Measurements from ENCODE around the gene PSD4.

The PSD4 gene

DNA sequence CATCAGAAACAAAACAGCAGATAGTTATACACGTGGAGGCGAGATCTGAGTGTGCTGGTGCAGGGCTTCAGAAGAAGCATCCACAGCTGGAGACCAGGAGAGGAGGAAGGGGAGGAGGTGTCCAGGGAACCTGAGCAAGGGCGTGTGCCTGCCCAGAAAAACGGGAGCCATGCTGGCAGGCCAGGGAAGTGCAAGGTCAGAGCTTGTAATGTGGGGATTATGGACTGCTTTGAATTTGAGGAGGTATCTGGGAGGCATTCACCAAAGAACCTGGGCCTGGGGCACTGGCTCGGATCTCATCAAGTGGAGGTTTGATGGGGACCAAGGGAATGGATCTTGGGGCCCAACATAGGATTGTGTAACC is 12.6 kb downstream of the PSD4 start:
- DNase-seq: no peak

DNA sequence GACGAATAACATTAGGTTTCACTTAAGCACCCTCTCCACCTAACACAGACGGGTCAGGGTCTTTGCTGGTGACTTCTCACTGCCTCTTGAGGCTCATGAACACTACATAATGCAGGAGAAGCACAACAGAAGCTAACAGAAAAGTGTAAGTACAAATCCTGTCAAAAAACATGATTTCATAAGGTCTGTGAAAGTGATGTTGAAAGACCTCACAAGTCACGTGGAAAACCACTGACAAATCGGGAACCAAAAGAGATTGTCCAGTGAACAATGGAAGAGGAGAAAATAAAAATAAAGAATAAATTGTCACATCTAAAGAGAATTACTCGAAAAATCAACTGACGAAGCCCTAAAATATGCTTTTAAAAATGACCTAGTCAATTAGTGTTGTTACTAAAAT is 14.0 kb downstream of the PSD4 start:
- no peak for DNase-seq

DNA sequence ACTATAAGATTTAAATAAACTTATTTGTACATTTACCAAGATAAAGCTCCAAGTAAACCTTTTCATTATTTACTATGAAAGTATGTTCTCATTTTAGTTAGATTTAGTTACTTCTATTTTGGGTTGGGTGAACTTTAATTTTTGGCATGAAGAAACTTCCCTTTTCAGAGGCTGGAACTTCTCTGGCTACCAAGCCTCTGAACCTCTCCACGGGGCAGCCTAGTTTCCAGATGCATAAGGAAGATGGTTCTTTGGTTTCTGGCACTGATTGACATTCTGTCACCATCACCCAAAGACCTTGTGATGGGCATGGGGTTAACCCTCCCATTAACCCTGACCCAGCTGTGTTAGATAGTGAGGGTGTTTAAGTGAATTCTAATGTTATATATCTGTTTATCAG is 17.1 kb downstream of the PSD4 start:
- DNase-seq: no peak

DNA sequence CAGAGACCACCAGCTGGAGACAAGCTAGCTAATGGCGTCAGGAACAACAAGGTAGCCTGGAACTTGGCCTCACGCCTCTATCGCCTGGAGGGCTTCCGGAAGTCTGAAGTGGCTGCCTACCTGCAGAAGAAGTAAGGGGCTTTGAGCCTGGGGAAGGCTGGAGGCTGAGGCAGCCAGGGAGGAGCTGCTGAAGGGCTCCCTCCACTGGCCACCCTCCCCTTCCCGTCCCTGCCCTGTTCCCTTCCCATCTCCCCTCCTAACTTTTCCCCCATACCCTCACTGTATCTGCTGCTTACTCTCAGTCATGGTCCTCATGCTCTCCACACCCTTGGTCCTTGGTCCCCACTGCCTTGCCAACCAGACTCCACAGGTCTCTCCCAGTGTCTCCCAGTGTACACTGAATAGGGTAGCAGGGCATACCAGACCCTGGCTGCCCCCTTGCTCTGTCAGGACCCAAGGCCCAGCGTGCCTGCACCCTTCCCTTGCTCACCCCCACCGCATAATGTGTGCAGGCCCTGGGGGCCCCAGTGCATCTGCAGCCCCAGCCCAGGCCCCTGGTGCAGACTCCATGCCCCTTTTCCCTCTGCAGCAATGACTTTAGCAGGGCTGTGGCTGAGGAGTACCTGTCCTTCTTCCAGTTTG is 18.8 kb downstream of the PSD4 start:
- DNase-seq: no peak

DNA sequence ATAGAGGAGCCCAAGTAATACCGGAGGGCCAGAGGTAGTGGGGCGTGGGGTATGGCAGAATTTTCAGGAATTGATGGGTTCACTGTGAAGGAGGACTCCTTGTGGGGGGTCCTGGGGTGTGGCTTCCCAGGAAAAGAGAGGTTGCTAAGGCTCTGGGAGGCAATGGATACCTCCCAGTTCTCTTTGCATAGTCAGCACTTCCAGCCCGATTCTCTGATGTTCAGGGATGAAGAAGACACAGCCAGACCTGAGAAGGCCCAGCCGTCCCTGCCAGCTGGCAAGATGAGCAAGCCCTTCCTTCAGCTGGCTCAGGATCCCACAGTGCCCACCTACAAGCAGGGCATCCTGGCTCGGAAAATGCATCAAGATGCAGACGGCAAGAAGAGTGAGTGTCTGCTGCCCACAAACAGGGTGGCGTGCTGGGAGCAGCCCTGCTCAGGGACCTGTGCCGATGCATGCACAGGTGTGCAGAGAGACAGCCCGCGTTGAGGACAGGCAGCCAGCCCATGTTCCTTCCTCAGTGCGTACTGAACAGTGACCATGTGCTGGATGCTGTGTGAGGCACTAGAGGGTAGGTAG is 22.2 kb downstream of the PSD4 start:
- no peak for DNase-seq

DNA sequence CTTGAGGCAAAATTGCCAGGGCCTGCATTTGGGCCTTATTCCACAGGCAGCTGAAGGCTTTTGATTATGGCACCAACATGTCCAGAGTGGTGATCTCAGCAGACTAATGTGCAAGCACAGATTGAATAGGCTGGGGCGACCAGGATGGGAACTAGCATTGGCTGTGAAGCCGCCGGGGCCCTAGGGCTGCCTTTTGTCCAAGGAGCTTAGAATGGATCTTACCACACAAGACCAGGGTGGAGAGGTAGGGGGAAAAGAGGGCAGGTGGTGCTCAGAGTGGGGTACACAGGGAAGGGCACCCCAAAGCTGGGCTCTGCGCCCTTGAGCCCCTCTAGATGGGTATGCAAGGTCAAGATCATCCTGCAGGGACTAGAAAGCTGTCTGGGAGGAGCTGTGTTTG is 23.1 kb downstream of the PSD4 start:
- DNase-seq: no peak

DNA sequence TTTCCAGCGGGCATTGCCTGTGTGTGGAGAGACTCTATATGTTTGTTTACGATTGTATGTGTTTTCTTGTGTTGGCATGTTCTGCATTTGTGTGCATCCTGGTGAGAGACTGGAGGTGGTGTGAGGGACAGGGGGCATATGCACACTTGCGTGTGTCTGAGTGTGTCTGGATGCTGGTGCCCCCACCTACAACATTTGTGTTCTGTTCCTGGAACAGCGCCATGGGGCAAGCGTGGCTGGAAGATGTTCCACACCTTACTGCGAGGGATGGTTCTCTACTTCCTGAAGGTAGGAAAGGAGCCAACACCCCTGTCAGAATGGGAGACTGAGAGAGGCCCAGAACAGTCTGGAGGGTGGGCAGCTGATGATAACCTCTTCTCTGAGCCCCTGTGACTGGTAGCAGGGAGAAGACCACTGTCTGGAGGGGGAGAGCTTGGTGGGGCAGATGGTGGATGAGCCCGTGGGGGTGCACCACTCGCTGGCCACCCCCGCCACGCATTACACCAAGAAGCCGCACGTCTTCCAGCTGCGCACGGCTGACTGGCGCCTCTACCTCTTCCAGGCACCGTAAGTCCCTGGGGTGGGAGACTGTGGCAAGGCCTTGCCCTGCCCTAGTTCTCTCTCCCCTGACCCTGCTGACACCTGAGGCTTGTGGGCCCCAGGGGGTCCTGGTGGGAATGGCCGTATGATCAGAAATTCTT is 23.7 kb downstream of the PSD4 start:
- no peak for DNase-seq

DNA sequence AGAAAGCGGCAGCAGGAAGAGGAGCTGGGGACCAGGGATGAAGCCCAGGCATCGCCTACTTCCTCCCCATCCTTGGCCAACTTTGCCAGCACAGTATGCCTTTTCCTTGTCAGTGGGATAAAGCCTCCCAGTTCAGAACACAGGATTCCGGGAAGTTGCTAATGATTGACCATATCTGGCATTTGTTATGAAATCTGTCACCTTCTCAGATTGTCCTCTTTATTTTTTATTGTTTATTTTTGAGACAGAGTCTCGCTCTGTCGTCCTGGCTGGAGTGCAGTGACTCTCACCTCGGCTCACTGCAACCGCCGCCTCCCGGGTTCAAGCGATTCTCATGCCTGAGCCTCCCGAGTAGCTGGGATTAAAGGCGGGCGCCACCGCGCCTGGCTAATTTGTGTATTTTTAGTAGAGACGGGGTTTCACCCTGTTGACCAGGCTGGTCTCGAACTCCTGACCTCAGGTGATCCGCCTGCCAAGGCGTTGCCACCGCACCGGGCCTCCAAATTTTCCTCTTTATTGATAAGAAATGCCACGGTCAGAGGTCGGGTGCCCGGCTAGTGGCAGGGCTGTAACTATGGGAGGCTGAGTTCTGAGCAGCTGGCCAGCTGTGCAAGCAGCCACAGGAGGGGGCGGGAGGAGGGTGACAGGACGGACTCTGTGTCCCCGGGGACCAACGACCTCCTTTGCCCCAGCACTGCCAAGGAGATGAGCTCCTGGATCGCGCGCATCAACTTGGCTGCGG is 24.4 kb downstream of the PSD4 start:
- DNase-seq: no peak

DNA sequence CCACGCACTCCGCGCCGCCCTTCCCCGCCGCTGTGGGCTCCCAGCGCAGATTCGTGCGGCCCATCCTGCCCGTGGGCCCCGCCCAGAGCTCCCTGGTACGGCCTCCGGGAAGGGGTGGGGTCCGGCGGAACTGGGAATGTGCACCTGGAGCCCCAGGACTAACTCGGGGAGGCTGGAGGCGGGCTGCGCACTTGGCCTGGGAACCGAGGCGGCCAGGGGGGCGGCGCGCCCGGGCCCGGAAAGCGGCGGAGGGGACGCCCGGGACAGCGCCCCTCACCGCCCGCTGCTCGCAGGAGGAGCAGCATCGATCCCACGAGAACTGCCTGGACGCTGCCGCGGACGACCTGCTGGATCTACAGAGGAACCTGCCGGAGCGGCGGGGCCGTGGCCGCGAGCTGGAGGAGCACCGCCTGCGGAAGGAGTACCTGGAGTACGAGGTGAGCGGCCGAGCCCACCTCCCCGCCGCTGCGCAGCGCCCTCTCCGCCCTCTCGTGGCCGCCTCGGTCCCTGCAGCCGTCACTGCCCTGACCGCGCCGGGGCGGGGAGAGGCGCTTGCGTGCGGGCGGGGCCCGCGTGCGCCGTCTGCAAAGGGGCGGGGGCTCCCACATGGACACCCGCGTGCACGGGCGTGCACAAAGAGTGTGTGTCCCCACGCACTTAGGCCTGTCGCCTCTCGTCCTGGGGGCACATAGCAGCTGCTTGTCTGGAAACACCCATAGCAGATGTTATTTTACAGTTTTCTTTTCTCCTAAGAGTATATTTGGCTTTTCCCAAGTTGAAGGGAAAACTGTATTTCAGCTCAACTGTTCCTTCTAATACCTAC is 25.2 kb downstream of the PSD4 start:
- peak; percentile 48 for DNase-seq

DNA sequence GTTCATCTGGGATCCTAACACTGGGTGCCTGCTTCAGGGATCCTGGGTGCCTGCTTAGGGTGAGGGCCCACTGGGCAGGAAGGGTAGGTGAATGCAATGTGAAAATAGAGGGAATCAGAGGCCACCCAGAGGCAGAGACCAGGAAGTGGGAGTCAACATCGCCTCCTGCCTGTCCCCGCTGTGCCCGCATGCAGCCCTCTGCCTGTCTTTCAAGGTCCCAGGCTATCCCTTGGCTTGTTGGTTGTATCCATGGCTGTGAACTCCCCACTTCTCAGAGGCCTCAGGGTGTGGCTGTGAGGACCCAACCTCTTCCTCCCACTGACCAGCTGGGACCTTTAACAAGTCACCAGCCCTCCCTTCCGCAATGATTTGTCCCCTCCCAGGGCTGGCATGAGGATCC is 26.5 kb downstream of the PSD4 start:
- DNase-seq: no peak

DNA sequence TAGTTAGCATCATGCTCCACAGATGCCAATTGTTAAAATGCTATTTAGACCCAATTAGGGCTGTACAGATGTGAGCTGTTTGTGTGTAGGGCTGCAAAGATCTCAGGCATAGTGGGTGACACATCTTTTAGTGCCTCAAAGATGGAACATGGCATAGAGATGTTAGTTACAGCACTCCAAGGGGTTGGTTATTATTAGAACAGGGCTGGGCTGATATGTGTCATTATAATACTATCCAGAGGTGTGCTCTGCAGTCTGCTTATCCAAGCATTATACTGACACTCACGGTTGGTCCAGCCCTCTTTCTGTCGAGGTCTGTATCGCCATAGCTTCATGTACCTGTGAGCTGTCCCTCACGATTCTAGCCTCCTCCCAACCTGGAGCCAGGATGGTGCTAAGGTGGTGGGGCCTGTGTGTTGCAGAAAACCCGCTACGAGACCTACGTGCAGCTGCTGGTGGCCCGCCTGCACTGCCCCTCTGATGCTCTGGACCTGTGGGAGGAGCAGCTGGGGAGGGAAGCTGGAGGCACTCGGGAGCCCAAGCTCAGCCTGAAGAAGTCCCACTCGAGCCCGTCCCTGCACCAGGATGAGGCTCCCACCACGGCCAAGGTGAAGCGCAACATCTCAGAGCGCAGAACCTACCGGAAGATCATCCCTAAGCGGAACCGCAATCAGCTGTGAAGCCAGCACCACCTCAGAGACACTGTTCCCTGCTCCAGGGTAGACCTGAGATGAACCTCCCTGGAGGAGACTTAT is 27.1 kb downstream of the PSD4 start:
- DNase-seq: no peak

DNA sequence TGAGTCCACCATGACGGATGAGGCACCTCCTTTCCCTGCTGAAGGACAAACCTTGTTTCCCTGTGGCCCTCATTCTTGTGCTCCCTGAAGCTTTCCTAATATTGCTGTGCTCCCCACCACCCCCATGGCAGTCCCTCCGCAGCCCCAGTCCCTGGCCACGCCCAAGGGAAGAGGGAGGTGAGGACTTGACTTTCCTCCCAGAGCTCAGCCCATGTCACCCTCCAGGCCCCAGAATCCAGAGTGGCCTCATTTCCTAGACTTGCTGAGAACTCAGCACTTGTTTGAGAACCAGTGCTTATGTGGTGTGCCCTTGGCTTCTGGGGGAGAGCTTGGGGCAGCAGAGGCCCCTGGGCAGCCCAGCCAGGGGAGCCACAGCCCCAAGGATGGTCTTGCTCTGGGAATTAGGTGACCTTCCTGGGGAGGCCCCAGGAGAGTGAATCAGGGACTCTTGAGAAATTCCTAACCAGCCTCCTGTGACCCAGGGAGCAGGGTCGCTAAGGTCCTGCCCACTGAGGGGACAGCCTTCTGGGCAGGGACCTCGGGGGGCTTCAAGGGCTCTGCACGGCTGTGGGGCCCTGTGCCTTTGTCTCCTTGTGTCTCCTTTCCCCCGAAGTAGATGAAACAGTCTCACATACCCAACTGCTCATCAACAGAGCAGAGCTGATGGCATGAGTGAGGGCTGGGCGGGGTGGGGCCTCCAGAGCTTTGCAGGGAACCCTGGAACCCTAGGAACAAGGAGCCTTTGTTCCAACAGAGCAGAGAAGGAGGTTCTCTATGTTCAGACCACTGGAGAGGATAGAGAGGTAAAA is 27.9 kb downstream of the PSD4 start:
- DNase-seq: no peak

DNA sequence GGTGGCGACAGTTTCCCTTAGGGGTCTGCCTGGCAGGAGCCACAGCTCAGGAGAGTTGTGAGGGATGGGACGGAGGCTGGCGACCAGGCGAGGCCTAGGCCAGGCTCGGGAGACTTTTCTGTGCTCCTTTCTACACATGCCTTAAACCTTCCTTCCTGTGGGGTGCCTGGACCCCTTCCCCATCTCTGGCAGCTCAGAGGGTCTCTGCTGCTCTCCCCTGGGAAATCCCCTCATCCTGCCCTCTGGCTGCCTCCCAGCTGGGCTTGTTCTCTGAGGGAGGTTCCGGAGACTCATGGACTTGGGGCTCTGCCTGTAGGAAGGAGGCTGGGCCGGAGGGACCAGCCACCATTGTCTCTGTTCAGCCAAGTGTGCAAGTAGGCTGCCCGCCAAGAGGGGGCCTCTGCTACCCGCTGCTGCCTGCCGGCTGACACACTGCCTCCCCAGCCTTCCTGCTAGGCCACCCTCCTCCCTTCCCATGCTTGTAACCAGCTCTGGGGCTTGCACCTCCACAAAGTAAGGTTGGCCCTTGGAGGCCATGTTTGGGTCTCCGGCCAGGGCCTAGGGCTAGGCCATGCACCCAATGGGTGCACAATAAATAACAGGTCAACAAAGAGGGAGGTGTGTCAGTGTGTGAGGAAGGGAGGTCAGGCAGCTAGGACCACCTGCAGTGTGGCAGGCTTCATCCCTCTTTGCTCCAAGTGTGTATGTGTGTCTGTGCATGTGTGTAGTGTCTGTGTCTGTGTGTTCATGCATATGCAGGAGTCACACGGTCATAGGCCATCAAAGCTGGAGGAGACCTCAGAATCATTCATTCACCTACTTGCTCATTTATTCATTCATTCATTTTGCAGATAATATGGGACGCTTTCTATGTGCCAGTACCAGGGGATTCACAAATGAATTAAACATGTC is 28.8 kb downstream of the PSD4 start:
- DNase-seq: peak; percentile 20

DNA sequence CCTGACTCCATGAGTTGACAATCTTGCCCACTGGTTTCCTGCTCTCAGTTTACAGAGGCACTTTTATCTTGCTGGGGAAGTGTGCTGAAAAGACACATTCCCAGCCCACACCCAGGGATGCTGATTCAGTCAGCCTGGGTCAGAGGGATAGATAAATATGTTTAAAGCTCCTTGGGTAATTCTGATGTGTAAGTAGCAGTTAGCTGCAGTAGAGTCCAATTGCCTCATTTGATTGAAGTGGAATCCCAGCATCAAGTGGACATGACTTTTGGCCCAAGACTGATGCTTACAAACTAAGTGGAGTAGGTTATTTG is 29.4 kb downstream of the PSD4 start:
- no peak for DNase-seq

DNA sequence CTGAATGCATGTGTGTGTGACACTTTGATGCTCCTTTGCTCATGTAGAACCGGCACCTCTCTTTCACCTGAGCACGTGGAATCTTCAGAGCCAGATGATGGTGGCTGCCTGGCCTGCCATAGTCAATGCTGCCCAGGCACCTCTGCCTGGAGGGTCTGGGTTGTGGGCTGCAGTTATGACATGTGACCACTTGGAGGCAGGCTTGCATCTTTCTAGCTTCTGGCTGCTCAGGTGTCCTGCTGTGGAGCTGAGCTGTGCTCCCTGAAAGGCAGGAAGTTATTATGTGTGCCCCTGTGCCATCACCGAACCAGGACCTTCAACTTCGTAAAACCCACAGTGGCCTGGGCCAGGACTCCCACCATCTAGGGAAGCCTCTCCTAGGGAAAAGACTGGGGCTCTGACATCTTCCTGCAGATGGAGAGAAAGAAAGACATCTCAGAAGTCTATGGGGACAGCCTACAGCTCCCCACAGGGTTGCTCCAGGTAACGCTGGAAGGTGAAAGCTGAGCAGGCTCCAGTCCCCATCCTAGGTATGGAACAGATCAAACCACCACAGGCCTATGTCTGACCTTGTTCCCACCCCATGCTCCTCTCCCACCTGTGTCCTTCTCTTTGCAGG is 30.2 kb downstream of the PSD4 start:
- peak; percentile 45 for DNase-seq

DNA sequence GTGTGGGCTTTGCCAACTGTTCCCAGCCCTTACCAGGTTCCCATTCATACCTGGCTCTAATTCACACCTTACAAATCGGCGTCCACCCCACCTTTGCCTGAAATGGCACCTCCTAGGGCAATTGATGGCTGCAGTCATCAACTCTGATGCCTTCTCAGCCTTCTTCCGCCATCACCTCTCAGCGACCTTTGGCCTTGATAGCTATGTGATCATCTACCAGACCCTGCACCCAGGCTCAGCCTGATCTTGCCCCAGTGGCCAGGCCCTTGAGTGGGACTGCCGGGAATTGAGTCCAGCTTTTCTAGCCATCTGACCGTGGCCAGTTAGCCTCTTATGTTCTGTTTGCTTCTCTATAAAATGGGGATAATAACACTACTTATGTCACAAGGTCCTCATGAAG is 32.5 kb downstream of the PSD4 start:
- no peak for DNase-seq

DNA sequence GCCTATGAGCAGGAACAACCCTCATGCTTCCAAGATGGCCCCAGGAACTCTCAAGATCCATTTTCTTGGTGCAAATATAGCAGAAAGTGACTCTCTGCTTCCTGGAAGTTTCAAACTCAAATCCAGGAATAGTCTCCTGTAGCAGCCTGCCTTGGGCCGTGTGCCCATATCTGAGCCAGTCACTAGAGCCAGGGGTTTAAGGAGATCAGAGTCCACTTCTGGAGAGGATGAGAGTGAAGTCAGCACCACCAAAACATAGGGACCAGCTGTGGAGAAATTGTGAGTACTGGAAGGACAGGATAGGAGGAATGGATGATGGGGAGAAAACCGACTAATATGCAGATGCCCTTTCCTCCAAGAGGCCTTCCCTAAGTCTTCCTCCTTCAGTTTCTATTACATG is 33.2 kb downstream of the PSD4 start:
- DNase-seq: no peak

DNA sequence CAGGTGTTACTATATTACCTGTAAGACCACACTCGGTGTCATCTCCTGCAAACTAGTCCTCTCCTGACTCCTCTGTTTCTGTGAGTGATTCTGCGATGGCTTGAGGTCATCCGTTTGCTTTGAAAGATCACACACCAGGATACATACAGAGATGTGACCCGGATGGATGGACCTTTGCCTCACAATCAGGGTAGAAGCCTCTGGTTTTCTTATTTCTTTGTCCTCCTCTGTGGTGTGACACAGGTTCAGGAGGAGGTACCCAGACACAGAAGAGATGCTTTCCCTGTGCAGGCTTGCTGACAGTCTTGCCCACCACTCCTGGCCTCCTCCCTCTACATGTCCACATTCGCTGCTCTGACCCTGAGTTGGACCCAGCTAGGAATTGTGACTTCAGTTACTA is 34.6 kb downstream of the PSD4 start:
- DNase-seq: no peak

DNA sequence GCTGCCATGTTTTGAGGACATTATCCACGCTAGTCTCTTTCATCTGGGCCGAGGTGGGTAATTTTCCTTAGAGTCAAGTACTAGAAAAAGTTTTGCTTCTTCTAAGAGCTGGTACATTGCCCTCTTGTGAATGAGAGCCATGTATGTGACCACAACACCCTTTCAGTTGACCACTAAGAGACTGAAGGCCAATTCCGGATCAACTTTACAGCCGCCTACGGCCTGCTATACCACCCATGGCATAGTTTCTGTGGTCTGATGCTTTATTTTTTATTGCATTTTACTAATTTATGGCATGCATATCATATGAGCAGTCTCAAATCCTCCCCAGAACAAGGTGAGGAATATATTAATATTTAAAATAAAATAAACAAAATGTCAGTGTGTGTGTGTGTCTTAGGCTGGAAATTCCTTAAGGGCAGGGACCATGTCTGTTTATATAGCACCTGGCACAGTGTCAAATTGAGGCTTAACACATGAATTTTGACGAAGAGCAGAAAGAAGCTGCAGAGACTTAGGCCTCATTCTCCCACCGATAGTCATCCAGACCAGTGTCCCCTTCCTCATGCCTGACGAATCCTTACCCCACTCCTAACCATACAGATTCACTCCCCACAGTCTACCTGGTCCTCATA is 35.4 kb downstream of the PSD4 start:
- no peak for DNase-seq
